ENCODE results near the gene PGM1. TPM values are rescaled to one million over a fixed set of nuclear protein-coding genes. Genes with fewer than 3 reads are reported as not detected.
"Not testable (repeated sequence)": the region's sequence is repeated elsewhere in the genome, so short reads cannot be mapped to it uniquely, and the experiment has no call there.

Gene PGM1
- 100 to 1,000 TPM in 1 of 3 donors, 10 to 100 TPM in 2; 61.6 to 108 (median 67.4) TPM for polyA plus RNA-seq

GRCh38 chr1:63593303-63593885, at the start of gene PGM1:
Gene PGM1, plus strand, starts transcription at chr1:63593411. Its CDS starts 78 bp downstream, at chr1:63593489.
- Mint-ChIP-seq H3K9me3 (no peaks in the 10 kb centered on the region), H3K36me3 (no peaks in the 10 kb centered on the region), H3K27me3 (ENCODE audit: low read depth in 3 of 3) (peaks cover 0 to 6% (median 2%) of the 10 kb centered on the region in 3 donors), H3K4me1 (peaks cover 21 to 47% of the 10 kb centered on the region in 2 donors), H3K4me3 (peak within 1 kb of the TSS; percentile 93 to 99 (median 97)), H3K27ac (peak within 1 kb of the TSS; percentile 86 to 98 (median 95))
- DNase-seq, result peak; percentile 74 to 78 (median 77)

- no peak overlapping the region for H3K27ac Mint-ChIP-seq
- H3K27me3 Mint-ChIP-seq (ENCODE audit: low read depth in 3 of 3), result no peaks in the 10 kb centered on the region
- H3K4me3 Mint-ChIP-seq, result no peak overlapping the region
- H3K36me3 Mint-ChIP-seq, result peaks cover 5 to 15% (median 12%) of the 10 kb centered on the region in 3 donors
- no peak for DNase-seq
- H3K9me3 Mint-ChIP-seq, result no peaks in the 10 kb centered on the region
- H3K4me1 Mint-ChIP-seq, result no peaks in the 10 kb centered on the region
These were observed 47.4 kb upstream of the PGM1 start for GRCh38 chr1:63545780-63546179.

- Mint-ChIP-seq H3K27ac (no peak overlapping the region), H3K4me1 (no peaks in the 10 kb centered on the region), H3K9me3 (no peaks in the 10 kb centered on the region), H3K36me3 (peaks cover 5 to 15% (median 12%) of the 10 kb centered on the region in 3 donors), H3K4me3 (no peak overlapping the region), H3K27me3 (ENCODE audit: low read depth in 3 of 3) (no peaks in the 10 kb centered on the region)
- no peak for DNase-seq
These were observed 45.5 kb upstream of the PGM1 start for GRCh38 chr1:63547621-63548294.

GRCh38 chr1:63548303-63548702, 44.9 kb upstream of the PGM1 start:
- Mint-ChIP-seq H3K9me3 (no peaks in the 10 kb centered on the region), H3K27me3 (ENCODE audit: low read depth in 3 of 3) (no peaks in the 10 kb centered on the region), H3K36me3 (peaks cover 5 to 15% (median 12%) of the 10 kb centered on the region in 3 donors), H3K4me1 (no peaks in the 10 kb centered on the region), H3K4me3 (no peak overlapping the region), H3K27ac (no peak overlapping the region)
- no peak for DNase-seq

GRCh38 chr1:63548877-63549276, 44.3 kb upstream of the PGM1 start:
- Mint-ChIP-seq H3K4me3 (no peak overlapping the region), H3K36me3 (peaks cover 5 to 20% (median 12%) of the 10 kb centered on the region in 3 donors), H3K27me3 (ENCODE audit: low read depth in 3 of 3) (no peaks in the 10 kb centered on the region), H3K27ac (no peak overlapping the region), H3K4me1 (no peaks in the 10 kb centered on the region), H3K9me3 (no peaks in the 10 kb centered on the region)
- no peak for DNase-seq

GRCh38 chr1:63555480-63555879, 37.7 kb upstream of the PGM1 start:
- H3K27ac Mint-ChIP-seq, result no peak overlapping the region
- H3K36me3 Mint-ChIP-seq, result peaks cover 0 to 12% (median 11%) of the 10 kb centered on the region in 3 donors
- no peaks in the 10 kb centered on the region for H3K27me3 Mint-ChIP-seq (ENCODE audit: low read depth in 3 of 3)

GRCh38 chr1:63557365-63557987, 35.7 kb upstream of the PGM1 start:
- peaks cover 8 to 21% (median 10%) of the 10 kb centered on the region in 3 donors for H3K36me3 Mint-ChIP-seq
- no peaks in the 10 kb centered on the region for H3K9me3 Mint-ChIP-seq
- H3K27me3 Mint-ChIP-seq (ENCODE audit: low read depth in 3 of 3), result no peaks in the 10 kb centered on the region
- no peak for DNase-seq
- no peak overlapping the region for H3K4me3 Mint-ChIP-seq
- H3K4me1 Mint-ChIP-seq, result no peaks in the 10 kb centered on the region
- no peak overlapping the region for H3K27ac Mint-ChIP-seq

More at GRCh38 chr1:63555480-63555879, 37.7 kb upstream of the PGM1 start:
- Mint-ChIP-seq H3K4me3 (no peak overlapping the region), H3K4me1 (no peaks in the 10 kb centered on the region), H3K9me3 (no peaks in the 10 kb centered on the region)
- no peak for DNase-seq

GRCh38 chr1:63559357-63559756, 33.9 kb upstream of the PGM1 start:
- no peak overlapping the region for H3K4me3 Mint-ChIP-seq
- H3K27ac Mint-ChIP-seq, result peak overlapping the region in 1 of 6 donors; percentile 24
- H3K36me3 Mint-ChIP-seq, result peaks cover 10 to 17% (median 12%) of the 10 kb centered on the region in 3 donors
- no peaks in the 10 kb centered on the region for H3K9me3 Mint-ChIP-seq
- no peaks in the 10 kb centered on the region for H3K4me1 Mint-ChIP-seq
- H3K27me3 Mint-ChIP-seq (ENCODE audit: low read depth in 3 of 3), result no peaks in the 10 kb centered on the region
- DNase-seq, result no peak

- Mint-ChIP-seq H3K4me3 (no peak overlapping the region), H3K27ac (no peak overlapping the region), H3K9me3 (no peaks in the 10 kb centered on the region), H3K4me1 (no peaks in the 10 kb centered on the region), H3K36me3 (peaks cover 19 to 24% (median 20%) of the 10 kb centered on the region in 3 donors), H3K27me3 (ENCODE audit: low read depth in 3 of 3) (peaks cover 0 to 3% (median 0%) of the 10 kb centered on the region in 3 donors)
- DNase-seq, result no peak
These were observed 29.5 kb upstream of the PGM1 start for GRCh38 chr1:63563745-63564144.

- peaks cover 0 to 3% (median 0%) of the 10 kb centered on the region in 3 donors for H3K27me3 Mint-ChIP-seq (ENCODE audit: low read depth in 3 of 3)
These were observed 24.1 kb upstream of the PGM1 start for GRCh38 chr1:63569068-63569467.

GRCh38 chr1:63569640-63570316, 23.4 kb upstream of the PGM1 start:
- Mint-ChIP-seq H3K9me3 (no peaks in the 10 kb centered on the region), H3K36me3 (peaks cover 3 to 9% (median 8%) of the 10 kb centered on the region in 3 donors), H3K4me1 (no peaks in the 10 kb centered on the region), H3K27ac (no peak overlapping the region), H3K4me3 (no peak overlapping the region), H3K27me3 (ENCODE audit: low read depth in 3 of 3) (peaks cover 0 to 3% (median 0%) of the 10 kb centered on the region in 3 donors)
- no peak for DNase-seq

More at GRCh38 chr1:63569068-63569467, 24.1 kb upstream of the PGM1 start:
- Mint-ChIP-seq H3K4me3 (no peak overlapping the region), H3K4me1 (no peaks in the 10 kb centered on the region), H3K36me3 (peaks cover 9 to 15% (median 10%) of the 10 kb centered on the region in 3 donors), H3K9me3 (no peaks in the 10 kb centered on the region), H3K27ac (no peak overlapping the region)
- DNase-seq, result no peak

GRCh38 chr1:63572686-63573085, 20.5 kb upstream of the PGM1 start:
- H3K36me3 Mint-ChIP-seq; H3K27me3 Mint-ChIP-seq (ENCODE audit: low read depth in 3 of 3); H3K27ac Mint-ChIP-seq: not testable (repeated sequence)

GRCh38 chr1:63574203-63574796, 18.9 kb upstream of the PGM1 start:
- H3K4me3 Mint-ChIP-seq; H3K36me3 Mint-ChIP-seq; H3K9me3 Mint-ChIP-seq; H3K4me1 Mint-ChIP-seq; H3K27ac Mint-ChIP-seq; DNase-seq; H3K27me3 Mint-ChIP-seq (ENCODE audit: low read depth in 3 of 3): not testable (repeated sequence)

More at GRCh38 chr1:63572686-63573085, 20.5 kb upstream of the PGM1 start:
- not testable (repeated sequence) for H3K9me3 Mint-ChIP-seq, DNase-seq, H3K4me1 Mint-ChIP-seq, H3K4me3 Mint-ChIP-seq

All from immature natural killer cell (primary cell).